Measurements from ENCODE around the gene APC. TPM values are rescaled to one million over a fixed set of nuclear protein-coding genes. Genes with fewer than 3 reads are reported as not detected.

APC gene
- total RNA-seq, 1 donor from 2014 or later, result 60.3 TPM

Other genes with a start within 250 kb of the APC start
- 61.5 and 95.5 TPM in 2 replicates for gene SRP19, start 123.4 kb downstream of the APC start, total RNA-seq
- gene REEP5, start 184.3 kb downstream of the APC start, total RNA-seq, result 56.9 and 83.9 TPM in 2 replicates
- 39.7 and 71.9 TPM in 2 replicates for gene DCP2, start 238.9 kb downstream of the APC start, total RNA-seq

Measured in pulmonary artery endothelial cell (primary cell).